Measurements from ENCODE around the gene BCOR. TPM values are rescaled to one million over a fixed set of nuclear protein-coding genes. Genes with fewer than 3 reads are reported as not detected.
A peak's percentile ranks its signal among the peaks of the same experiment; 100 is the strongest.

BCOR gene
- total and polyA plus RNA-seq, 4 donors, result 5.6 to 23.0 (median 11.0) TPM

GRCh38 chrX:40108162-40108958 is 10.6 kb upstream of the BCOR start:
- no peaks in the 10 kb centered on the region for H3K27me3 ChIP-seq (ENCODE audit: control insufficient read depth in 4 of 4, insufficient read depth in 4 of 4, low read length in 3 of 4)
- peaks cover 7 to 42% (median 18%) of the 10 kb centered on the region in 4 donors for H3K4me1 ChIP-seq (ENCODE audit: control insufficient read depth in 4 of 4, insufficient read depth in 4 of 4, low read length in 3 of 4)
- no peak for TF ChIP-seq FOXA1 (IDR thresholded peaks at IDR 0.05)
- peak in 1 of 2 donors; percentile 2 for TF ChIP-seq JUND (IDR thresholded peaks at IDR 0.05)
- no peak for TF ChIP-seq GABPA (IDR thresholded peaks at IDR 0.05 in 1 of 2, conservative IDR thresholded peaks at IDR 0.05 in 1 of 2)
- no peak for TF ChIP-seq NR2F2 (IDR thresholded peaks at IDR 0.05)
- TF ChIP-seq YY1 (IDR thresholded peaks at IDR 0.05), result peak; percentile 50
- peak in 1 of 2 donors; percentile 31 for TF ChIP-seq EGR1 (IDR thresholded peaks at IDR 0.05; ENCODE audit: low read depth in 2 of 2)
- TF ChIP-seq, protein P1, sequence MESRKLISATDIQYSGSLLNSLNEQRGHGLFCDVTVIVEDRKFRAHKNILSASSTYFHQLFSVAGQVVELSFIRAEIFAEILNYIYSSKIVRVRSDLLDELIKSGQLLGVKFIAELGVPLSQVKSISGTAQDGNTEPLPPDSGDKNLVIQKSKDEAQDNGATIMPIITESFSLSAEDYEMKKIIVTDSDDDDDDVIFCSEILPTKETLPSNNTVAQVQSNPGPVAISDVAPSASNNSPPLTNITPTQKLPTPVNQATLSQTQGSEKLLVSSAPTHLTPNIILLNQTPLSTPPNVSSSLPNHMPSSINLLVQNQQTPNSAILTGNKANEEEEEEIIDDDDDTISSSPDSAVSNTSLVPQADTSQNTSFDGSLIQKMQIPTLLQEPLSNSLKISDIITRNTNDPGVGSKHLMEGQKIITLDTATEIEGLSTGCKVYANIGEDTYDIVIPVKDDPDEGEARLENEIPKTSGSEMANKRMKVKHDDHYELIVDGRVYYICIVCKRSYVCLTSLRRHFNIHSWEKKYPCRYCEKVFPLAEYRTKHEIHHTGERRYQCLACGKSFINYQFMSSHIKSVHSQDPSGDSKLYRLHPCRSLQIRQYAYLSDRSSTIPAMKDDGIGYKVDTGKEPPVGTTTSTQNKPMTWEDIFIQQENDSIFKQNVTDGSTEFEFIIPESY (IDR thresholded peaks at IDR 0.05), result no peak
- TF ChIP-seq RAD21 (IDR thresholded peaks at IDR 0.05), result peak in 1 of 2 donors; percentile 3
- no peak for TF ChIP-seq MAX (IDR thresholded peaks at IDR 0.05)
- TF ChIP-seq TAF1 (conservative IDR thresholded peaks at IDR 0.05), result peak; percentile 35
- peak; percentile 54 for TF ChIP-seq SP1 (IDR thresholded peaks at IDR 0.05)
- H3K27ac ChIP-seq (ENCODE audit: low read depth in 1 of 2, low read length in 2 of 2), result peak overlapping the region; percentile 84 to 97
- WGBS, result 13% methylated on average over 66 of the region's 66 CpGs
- H3K9me3 ChIP-seq (ENCODE audit: control insufficient read depth in 4 of 4, low read length in 3 of 4), result no peaks in the 10 kb centered on the region
- DNase-seq (ENCODE audit: low spot score), result peak; percentile 57
- peak overlapping the region in 1 of 2 donors; percentile 3 for H3K9ac ChIP-seq (ENCODE audit: low read depth in 1 of 2, low read length in 2 of 2)
- H3K4me3 ChIP-seq (ENCODE audit: low read depth in 1 of 3, low read length in 3 of 3), result peak overlapping the region in 2 of 3 donors; percentile 49 to 77
- H3K36me3 ChIP-seq (ENCODE audit: control insufficient read depth in 4 of 4, insufficient read depth in 3 of 4, low read depth in 1 of 4, low read length in 3 of 4), result no peaks in the 10 kb centered on the region

- DNase-seq (ENCODE audit: low spot score), result peak; percentile 61
- peak overlapping the region; percentile 49 to 60 for H3K9ac ChIP-seq (ENCODE audit: low read depth in 1 of 2, low read length in 2 of 2)
- H3K27ac ChIP-seq (ENCODE audit: low read depth in 1 of 2, low read length in 2 of 2), result peak overlapping the region; percentile 84 to 97
- H3K27me3 ChIP-seq (ENCODE audit: control insufficient read depth in 4 of 4, insufficient read depth in 4 of 4, low read length in 3 of 4), result no peaks in the 10 kb centered on the region
- H3K36me3 ChIP-seq (ENCODE audit: control insufficient read depth in 4 of 4, insufficient read depth in 3 of 4, low read depth in 1 of 4, low read length in 3 of 4), result no peaks in the 10 kb centered on the region
- no peak for TF ChIP-seq EGR1 (IDR thresholded peaks at IDR 0.05; ENCODE audit: low read depth in 2 of 2)
- TF ChIP-seq JUND (IDR thresholded peaks at IDR 0.05), result peak in 1 of 2 donors; percentile 30
- TF ChIP-seq TAF1 (conservative IDR thresholded peaks at IDR 0.05), result no peak
- TF ChIP-seq ATF3 (IDR thresholded peaks at IDR 0.05), result peak; percentile 9
- 8% methylated on average over 76 of the region's 76 CpGs for WGBS
- H3K4me3 ChIP-seq (ENCODE audit: low read depth in 1 of 3, low read length in 3 of 3), result peak overlapping the region in 2 of 3 donors; percentile 54 to 69
- H3K4me1 ChIP-seq (ENCODE audit: control insufficient read depth in 4 of 4, insufficient read depth in 4 of 4, low read length in 3 of 4), result peaks cover 7 to 42% (median 18%) of the 10 kb centered on the region in 4 donors
- no peaks in the 10 kb centered on the region for H3K9me3 ChIP-seq (ENCODE audit: control insufficient read depth in 4 of 4, low read length in 3 of 4)
Measured at GRCh38 chrX:40107291-40108161, 9.8 kb upstream of the BCOR start.
